Hepatocyte (in vitro differentiated cells): ENCODE results near the gene SLC25A29. TPM values are rescaled to one million over a fixed set of nuclear protein-coding genes. Genes with fewer than 3 reads are reported as not detected.
"Not testable (repeated sequence)": the region's sequence is repeated elsewhere in the genome, so short reads cannot be mapped to it uniquely, and the experiment has no call there.

Experiments
- DNase-seq: peaks from one replicate; pipeline ENCODE4 v3.0.0-alpha.2; 2016; ENCODE audit warnings: low spot score
- H2AFZ ChIP-seq: fragments of 200-600 bp; sonication (generic); 2 replicates; pipeline ENCODE4 v1.6.0; 2016; ENCODE audit warnings: antibody characterized with exemption, mild to moderate bottlenecking
- H3K27ac ChIP-seq: fragments of 200-600 bp; sonication (generic); 2 replicates; pipeline ENCODE4 v1.5.1; 2016; ENCODE audit warnings: mild to moderate bottlenecking
- H3K27me3 ChIP-seq: fragments of 200-600 bp; sonication (generic); 2 replicates; pipeline ENCODE4 v1.6.1; 2016
- H3K36me3 ChIP-seq: fragments of 200-600 bp; sonication (generic); replicated peaks from 2 replicates; pipeline ENCODE4 v1.5.1; 2016; ENCODE audit warnings: low read depth; ENCODE audit not compliant: insufficient read depth
- H3K4me1 ChIP-seq: fragments of 200-600 bp; sonication (generic); 2 replicates; pipeline ENCODE4 v1.5.1; 2016; ENCODE audit warnings: mild to moderate bottlenecking, moderate library complexity; ENCODE audit not compliant: insufficient read depth
- H3K4me2 ChIP-seq: fragments of 200-600 bp; sonication (generic); 2 replicates; pipeline ENCODE4 v1.6.0; 2016
- H3K4me3 ChIP-seq: fragments of 200-600 bp; sonication (generic); 2 replicates; pipeline ENCODE4 v1.5.1; 2016; ENCODE audit warnings: mild to moderate bottlenecking
- H3K79me2 ChIP-seq: fragments of 200-600 bp; sonication (generic); 2 replicates; pipeline ENCODE4 v1.6.0; 2017; ENCODE audit warnings: mild to moderate bottlenecking
- H3K9me2 ChIP-seq: fragments of 200-600 bp; sonication (generic); replicated peaks from 2 replicates; pipeline ENCODE4 v1.6.0; 2017; ENCODE audit warnings: mild to moderate bottlenecking; ENCODE audit not compliant: insufficient read depth
- H3K9me3 ChIP-seq: fragments of 200-600 bp; sonication (generic); 2 replicates; pipeline ENCODE4 v1.5.1; 2016; ENCODE audit warnings: low read depth, mild to moderate bottlenecking
- H4K20me1 ChIP-seq: fragments of 200-600 bp; sonication (generic); 2 replicates; pipeline ENCODE4 v1.6.0; 2016; ENCODE audit warnings: mild to moderate bottlenecking; ENCODE audit not compliant: insufficient read depth, poor library complexity, severe bottlenecking
- CTCF ChIP-seq: fragments of 200-600 bp; sonication (generic); IDR thresholded peaks from 2 replicates; pipeline ENCODE4 v1.5.1; 2016; ENCODE audit warnings: antibody characterized with exemption, mild to moderate bottlenecking; ENCODE audit not compliant: poor library complexity
- EZH2 ChIP-seq: fragments of 200-600 bp; sonication (generic); IDR thresholded peaks from 2 replicates; pipeline ENCODE4 v1.6.1; 2016; ENCODE audit warnings: antibody characterized with exemption, mild to moderate bottlenecking, borderline replicate concordance
- EZH2phosphoT487 ChIP-seq: fragments of 200-600 bp; sonication (generic); IDR thresholded peaks from one replicate; pipeline ENCODE4 v1.6.1; 2018; ENCODE audit warnings: antibody characterized with exemption, mild to moderate bottlenecking, low read depth, moderate library complexity; ENCODE audit not compliant: unreplicated experiment, severe bottlenecking
- WGBS: methylation state at CpG from one replicate; pipeline ENCODE4 v1.1.6; 2016; ENCODE audit warnings: low lambda C conversion rate; ENCODE audit errors: missing lambda C conversion rate; 5-methylcytosine and 5-hydroxymethylcytosine counted together
- polyA plus RNA-seq: library from polyadenylated mRNA; unstranded; fragments of >200 nt; fragmentation: Nextera tagmentation; extraction: Ambion mirVana; gene quantifications from 2 replicates; pipeline ENCODE4 v1.2.1, GENCODE V29; 2016
- total RNA-seq: library from RNA; depleted of rRNA; stranded (reverse); fragments of >200 nt; gene quantifications from 2 replicates; pipeline ENCODE4 v1.2.3, GENCODE V29; 2014

SLC25A29 gene
- total and polyA plus RNA-seq, 2 experiments from 2014 or later = 73.1 to 90.1 TPM

GRCh38 chr14:100314724-100315123, 8.5 kb upstream of the SLC25A29 start:
- no peaks in the 10 kb centered on the region for H3K36me3 ChIP-seq
- H3K4me2 ChIP-seq = no peak overlapping the region
- H3K4me3 ChIP-seq = no peak overlapping the region
- no peak for DNase-seq
- no peaks in the 10 kb centered on the region for H3K9me2 ChIP-seq
- H4K20me1 ChIP-seq = no peaks in the 10 kb centered on the region
- no peaks in the 10 kb centered on the region for H3K79me2 ChIP-seq
- no peak for TF ChIP-seq CTCF
- TF ChIP-seq EZH2phosphoT487 = no peak
- TF ChIP-seq EZH2 = no peak
- no peak overlapping the region for H3K27ac ChIP-seq
- WGBS = 95% methylated on average over 6 of the region's 6 CpGs
- H3K9me3 ChIP-seq = no peaks in the 10 kb centered on the region
- H3K4me1 ChIP-seq = peaks cover 11% of the 10 kb centered on the region
- no peaks in the 10 kb centered on the region for H3K27me3 ChIP-seq
- no peak overlapping the region for H2AFZ ChIP-seq

GRCh38 chr14:100313464-100314230, 7.4 kb upstream of the SLC25A29 start:
- Histone ChIP-seq H3K36me3 (no peaks in the 10 kb centered on the region), H3K4me1 (peaks cover 11% of the 10 kb centered on the region), H3K4me2 (no peak overlapping the region), H3K27me3 (no peaks in the 10 kb centered on the region), H3K27ac (no peak overlapping the region), H3K9me2 (no peaks in the 10 kb centered on the region), H3K79me2 (no peaks in the 10 kb centered on the region), H3K9me3 (no peaks in the 10 kb centered on the region), H2AFZ (no peak overlapping the region), H4K20me1 (no peaks in the 10 kb centered on the region), H3K4me3 (no peak overlapping the region)
- no peak for DNase-seq
- 90% methylated on average over 26 of the region's 26 CpGs for WGBS
- TF ChIP-seq CTCF (no peak), EZH2 (no peak)

- no peak for TF ChIP-seq EZH2
- no peak for TF ChIP-seq CTCF
- TF ChIP-seq EZH2phosphoT487 = no peak
- no peak overlapping the region for H3K4me2 ChIP-seq
- no peaks in the 10 kb centered on the region for H3K9me2 ChIP-seq
- no peaks in the 10 kb centered on the region for H3K9me3 ChIP-seq
- no peaks in the 10 kb centered on the region for H3K27me3 ChIP-seq
- H3K79me2 ChIP-seq = peaks cover 6% of the 10 kb centered on the region
- peaks cover under 1% of the 10 kb centered on the region for H4K20me1 ChIP-seq
- 74% methylated on average over 10 of the region's 10 CpGs for WGBS
- H3K27ac ChIP-seq = no peak overlapping the region
- no peak overlapping the region for H2AFZ ChIP-seq
- peaks cover 11% of the 10 kb centered on the region for H3K4me1 ChIP-seq
- no peaks in the 10 kb centered on the region for H3K36me3 ChIP-seq
- no peak for DNase-seq
- no peak overlapping the region for H3K4me3 ChIP-seq
These were observed 6.7 kb upstream of the SLC25A29 start for GRCh38 chr14:100312877-100313400.

- not testable (repeated sequence) for H3K4me3 ChIP-seq, H4K20me1 ChIP-seq, H3K36me3 ChIP-seq, H3K27me3 ChIP-seq, H2AFZ ChIP-seq, DNase-seq, H3K27ac ChIP-seq, H3K9me3 ChIP-seq, H3K9me2 ChIP-seq
- peak overlapping the region; percentile 41 for H3K4me2 ChIP-seq
- H3K4me1 ChIP-seq = peaks cover 16% of the 10 kb centered on the region
- peaks cover 12% of the 10 kb centered on the region for H3K79me2 ChIP-seq
- WGBS = 27% methylated on average over 18 of the region's 18 CpGs
These were observed 6.0 kb upstream of the SLC25A29 start for GRCh38 chr14:100312110-100312876.
